ENCODE data around the gene NTRK1. TPM values are rescaled to one million over a fixed set of nuclear protein-coding genes. Genes with fewer than 3 reads are reported as not detected.

The NTRK1 gene
- total and polyA plus RNA-seq, 2 of the 13 experiments (the other 11 are each of a cell fraction or from before 2014, with no cell fraction given), result not detected

DNA sequence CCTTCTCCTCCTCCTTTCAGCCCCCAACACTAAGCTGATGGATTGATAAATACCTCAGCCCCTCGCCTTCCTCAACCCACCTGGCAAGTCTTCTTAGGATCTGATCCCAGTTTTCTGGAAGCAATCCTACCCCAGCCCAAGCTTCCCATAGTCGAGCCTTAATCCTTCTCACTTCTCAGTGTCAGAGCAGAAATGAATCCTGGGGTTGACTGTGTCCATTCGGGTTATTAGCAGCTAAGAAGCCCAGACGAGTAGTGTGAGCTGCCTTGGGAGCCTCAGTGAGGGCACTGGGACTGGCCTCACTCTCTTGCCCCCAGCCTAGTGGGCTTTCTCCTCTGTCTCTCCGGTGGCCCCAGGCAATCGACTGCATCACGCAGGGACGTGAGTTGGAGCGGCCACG lies 20.4 kb downstream of the NTRK1 start:
- H2AFZ ChIP-seq (ENCODE audit: low read length), result no peak overlapping the region
- no peak for ATAC-seq
- no peak for DNase-seq (ENCODE audit: low spot score)
- H3K4me1 ChIP-seq (ENCODE audit: insufficient read depth, low read length), result no peaks in the 10 kb centered on the region
- in situ Hi-C loops (cut with HindIII; ENCODE audit: extremely low pct_ligation_motif_present, low pct_unique_long_range_greater_than_20kb) (no loop called here), intact Hi-C loops (cut with micrococcal nuclease; ENCODE audit: unreplicated experiment) (no loop called here)
- H3K79me2 ChIP-seq (ENCODE audit: insufficient read depth, low read length), result no peaks in the 10 kb centered on the region
- under 1% methylated on average over 4 of the region's 10 CpGs for WGBS (ENCODE audit: low lambda C conversion rate)
- H4K20me1 ChIP-seq (ENCODE audit: insufficient read depth, low read length), result no peaks in the 10 kb centered on the region
- FAIRE-seq, result no peak
- ChIA-PET POLR2A (no interaction called here), CTCF (ENCODE audit: low intra/inter-chr PET ratio, low total read pairs) (no interaction called here)
- H3K4me3 ChIP-seq (replicated peaks in 1 of 3; ENCODE audit: insufficient read depth in 1 of 3, low read depth in 2 of 3, low read length in 3 of 3), result no peak overlapping the region
- H3K4me2 ChIP-seq (ENCODE audit: low read depth, low read length), result no peak overlapping the region
- H3K36me3 ChIP-seq (replicated peaks in 1 of 2; ENCODE audit: control insufficient read depth in 1 of 2, insufficient read depth in 2 of 2, low read length in 2 of 2), result no peaks in the 10 kb centered on the region
- no peak overlapping the region for H3K9ac ChIP-seq (ENCODE audit: insufficient read depth, low read depth, low read length)
- peaks cover 19 to 92% of the 10 kb centered on the region in 2 experiments; a peak in 4 of 5 replicates for H3K27me3 ChIP-seq (ENCODE audit: control insufficient read depth in 1 of 2, insufficient read depth in 2 of 2, low read length in 2 of 2)
- H3K9me3 ChIP-seq (ENCODE audit: low read length), result no peaks in the 10 kb centered on the region
- no peak overlapping the region for H3K27ac ChIP-seq (ENCODE audit: extremely low read length, insufficient read depth, low read length)
- BruUV-seq (replicated peaks), result no TSS peak
- TF ChIP-seq ATM (IDR thresholded peaks at IDR 0.05; ENCODE audit: borderline replicate concordance), result no peak
- no peak for TF ChIP-seq ZBTB1 (CRISPR knock-in tag; IDR thresholded peaks at IDR 0.05; ENCODE audit: borderline replicate concordance)
- no peak for TF ChIP-seq SIN3B (IDR thresholded peaks at IDR 0.05; ENCODE audit: low read length)
- TF ChIP-seq AKNA (CRISPR knock-in tag; IDR thresholded peaks at IDR 0.05; ENCODE audit: borderline replicate concordance), result no peak
- TF ChIP-seq KAT7 (CRISPR knock-in tag; IDR thresholded peaks at IDR 0.05; ENCODE audit: borderline replicate concordance), result no peak
- TF ChIP-seq, protein P1, sequence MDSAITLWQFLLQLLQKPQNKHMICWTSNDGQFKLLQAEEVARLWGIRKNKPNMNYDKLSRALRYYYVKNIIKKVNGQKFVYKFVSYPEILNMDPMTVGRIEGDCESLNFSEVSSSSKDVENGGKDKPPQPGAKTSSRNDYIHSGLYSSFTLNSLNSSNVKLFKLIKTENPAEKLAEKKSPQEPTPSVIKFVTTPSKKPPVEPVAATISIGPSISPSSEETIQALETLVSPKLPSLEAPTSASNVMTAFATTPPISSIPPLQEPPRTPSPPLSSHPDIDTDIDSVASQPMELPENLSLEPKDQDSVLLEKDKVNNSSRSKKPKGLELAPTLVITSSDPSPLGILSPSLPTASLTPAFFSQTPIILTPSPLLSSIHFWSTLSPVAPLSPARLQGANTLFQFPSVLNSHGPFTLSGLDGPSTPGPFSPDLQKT (CRISPR knock-in tag; IDR thresholded peaks at IDR 0.05; ENCODE audit: borderline replicate concordance), result no peak
- no peak for TF ChIP-seq PAX8 (CRISPR knock-in tag; IDR thresholded peaks at IDR 0.05; ENCODE audit: borderline replicate concordance)
- no peak for TF ChIP-seq CAMTA2 (CRISPR knock-in tag; IDR thresholded peaks at IDR 0.05; ENCODE audit: borderline replicate concordance)
- no peak for TF ChIP-seq ZNF101 (CRISPR knock-in tag; IDR thresholded peaks at IDR 0.05; ENCODE audit: borderline replicate concordance, low read depth)
- TF ChIP-seq, protein P2, sequence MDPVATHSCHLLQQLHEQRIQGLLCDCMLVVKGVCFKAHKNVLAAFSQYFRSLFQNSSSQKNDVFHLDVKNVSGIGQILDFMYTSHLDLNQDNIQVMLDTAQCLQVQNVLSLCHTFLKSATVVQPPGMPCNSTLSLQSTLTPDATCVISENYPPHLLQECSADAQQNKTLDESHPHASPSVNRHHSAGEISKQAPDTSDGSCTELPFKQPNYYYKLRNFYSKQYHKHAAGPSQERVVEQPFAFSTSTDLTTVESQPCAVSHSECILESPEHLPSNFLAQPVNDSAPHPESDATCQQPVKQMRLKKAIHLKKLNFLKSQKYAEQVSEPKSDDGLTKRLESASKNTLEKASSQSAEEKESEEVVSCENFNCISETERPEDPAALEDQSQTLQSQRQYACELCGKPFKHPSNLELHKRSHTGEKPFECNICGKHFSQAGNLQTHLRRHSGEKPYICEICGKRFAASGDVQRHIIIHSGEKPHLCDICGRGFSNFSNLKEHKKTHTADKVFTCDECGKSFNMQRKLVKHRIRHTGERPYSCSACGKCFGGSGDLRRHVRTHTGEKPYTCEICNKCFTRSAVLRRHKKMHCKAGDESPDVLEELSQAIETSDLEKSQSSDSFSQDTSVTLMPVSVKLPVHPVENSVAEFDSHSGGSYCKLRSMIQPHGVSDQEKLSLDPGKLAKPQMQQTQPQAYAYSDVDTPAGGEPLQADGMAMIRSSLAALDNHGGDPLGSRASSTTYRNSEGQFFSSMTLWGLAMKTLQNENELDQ (CRISPR knock-in tag; IDR thresholded peaks at IDR 0.05; ENCODE audit: borderline replicate concordance), result no peak

All from HepG2 (cell line).